Stimulated activated CD8-positive, alpha-beta memory T cell treated with anti-CD3 and anti-CD28 coated beads, Interleukin-12 subunit alpha, Interleukin-12 subunit beta, amount 100 ng/mL, for 4 hours (primary cell): ENCODE measurements around the gene CTAGE15.
"Not testable (repeated sequence)": the region's sequence is repeated elsewhere in the genome, so short reads cannot be mapped to it uniquely, and the experiment has no call there.

Experiments
- DNase-seq: peaks from one replicate; pipeline ENCODE4 v3.0.0-alpha.2; 2020; ENCODE audit warnings: low read depth

CTAGE15 gene, protein sequence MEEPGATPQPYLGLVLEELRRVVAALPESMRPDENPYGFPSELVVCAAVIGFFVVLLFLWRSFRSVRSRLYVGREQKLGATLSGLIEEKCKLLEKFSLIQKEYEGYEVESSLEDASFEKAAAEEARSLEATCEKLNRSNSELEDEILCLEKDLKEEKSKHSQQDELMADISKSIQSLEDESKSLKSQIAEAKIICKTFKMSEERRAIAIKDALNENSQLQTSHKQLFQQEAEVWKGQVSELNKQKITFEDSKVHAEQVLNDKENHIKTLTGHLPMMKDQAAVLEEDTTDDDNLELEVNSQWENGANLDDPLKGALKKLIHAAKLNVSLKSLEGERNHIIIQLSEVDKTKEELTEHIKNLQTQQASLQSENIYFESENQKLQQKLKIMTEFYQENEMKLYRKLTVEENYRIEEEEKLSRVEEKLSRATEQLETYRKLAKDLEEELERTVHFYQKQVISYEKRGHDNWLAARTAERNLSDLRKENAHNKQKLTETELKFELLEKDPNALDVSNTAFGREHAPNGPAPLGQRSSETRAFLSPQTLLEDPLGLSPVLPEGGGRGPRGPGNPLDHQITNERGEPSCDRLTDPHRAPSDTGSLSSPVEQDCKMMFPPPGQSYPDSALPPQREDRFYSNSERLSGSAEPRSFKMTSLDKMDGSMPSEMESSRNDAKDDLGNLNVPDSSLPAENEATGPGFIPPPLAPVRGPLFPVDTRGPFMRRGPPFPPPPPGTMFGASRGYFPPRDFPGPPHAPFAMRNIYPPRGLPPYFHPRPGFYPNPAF

DNA sequence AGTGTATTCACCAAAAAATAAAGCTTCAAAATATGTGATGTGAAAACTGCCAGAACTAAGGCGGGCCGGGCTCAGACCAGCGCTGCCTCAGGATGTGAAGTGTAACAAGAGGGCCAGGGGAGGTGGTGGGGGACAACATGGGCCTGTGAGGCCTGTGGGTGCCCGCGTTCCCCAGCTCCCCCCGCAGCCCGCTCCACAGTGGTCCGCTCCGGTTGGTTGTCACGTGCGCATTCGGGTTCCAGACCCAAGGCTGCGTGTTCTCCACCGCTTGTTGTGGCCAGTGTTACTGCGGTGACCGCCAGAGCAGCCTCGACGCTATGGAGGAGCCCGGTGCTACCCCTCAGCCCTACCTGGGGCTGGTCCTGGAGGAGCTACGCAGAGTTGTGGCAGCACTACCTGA lies at the start of gene CTAGE15:
Gene CTAGE15, plus strand, starts transcription at position 301 of the 400 bp plus-strand sequence. Its CDS starts 17 bp downstream, at position 318.
- DNase-seq: not testable (repeated sequence)

DNA sequence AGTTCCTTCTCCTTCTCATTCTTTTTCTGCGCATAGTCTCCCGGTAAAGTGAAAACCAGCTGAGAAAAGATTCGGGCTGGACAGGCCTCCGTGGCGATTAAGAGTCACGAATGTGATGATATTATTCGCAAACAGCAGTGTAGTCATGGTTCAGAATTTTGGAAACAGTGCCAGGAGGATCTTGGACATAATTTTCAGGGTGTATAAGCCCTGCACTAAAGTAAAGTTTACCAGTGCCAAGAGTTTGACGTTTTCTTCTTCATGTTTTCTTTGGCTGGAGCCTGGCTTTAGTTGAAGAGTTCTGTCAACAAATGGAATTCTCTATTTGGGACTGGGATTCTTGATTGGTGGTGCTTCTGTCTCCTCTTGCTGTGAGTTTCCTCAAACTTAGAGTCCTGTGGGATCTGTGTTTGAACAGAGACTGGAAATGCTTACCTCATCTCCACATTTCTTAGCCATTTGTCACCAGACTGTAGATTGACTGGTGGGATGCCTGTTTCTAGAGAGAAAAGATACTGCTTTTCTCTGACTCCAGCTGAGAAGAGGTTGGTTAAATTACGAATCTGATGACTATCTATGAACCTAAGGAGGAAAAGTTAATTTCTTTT lies 49.2 kb upstream of the CTAGE15 start:
- not testable (repeated sequence) for DNase-seq

DNA sequence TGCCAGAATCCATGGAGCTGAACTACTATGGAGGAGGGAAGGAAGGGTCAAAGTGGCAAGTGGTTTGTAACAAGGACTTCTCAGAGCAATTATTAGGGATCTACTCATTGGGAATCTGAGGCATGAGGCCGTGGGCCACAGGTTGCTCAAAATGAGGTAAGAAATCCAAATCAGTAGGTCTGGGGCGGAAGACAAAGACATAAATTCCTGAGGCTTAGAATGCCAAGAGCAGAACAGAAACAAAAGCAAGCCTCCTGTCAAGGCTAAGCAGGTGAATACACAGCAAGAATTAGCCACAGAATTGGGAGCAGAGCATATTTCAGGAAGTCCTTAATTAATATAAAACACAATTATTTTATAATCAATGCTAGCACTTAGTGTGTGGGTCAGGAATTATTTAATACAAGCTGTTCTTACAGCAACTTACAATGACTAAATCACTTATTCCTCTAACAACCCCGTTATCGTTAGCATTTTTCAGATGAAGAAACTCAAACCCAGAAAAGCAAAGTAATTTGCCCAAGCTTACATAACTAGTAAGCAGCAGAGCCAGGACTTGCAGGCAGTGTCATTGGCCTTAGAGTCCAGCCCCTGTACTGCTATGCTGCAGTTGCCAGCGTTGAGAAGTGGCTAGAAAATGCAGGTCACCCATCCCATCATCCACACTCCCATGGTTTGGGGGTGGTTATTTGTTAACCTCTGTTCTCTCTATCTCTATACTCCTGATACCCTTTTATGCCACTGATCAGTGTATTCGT lies 40.3 kb upstream of the CTAGE15 start:
- DNase-seq: not testable (repeated sequence)

DNA sequence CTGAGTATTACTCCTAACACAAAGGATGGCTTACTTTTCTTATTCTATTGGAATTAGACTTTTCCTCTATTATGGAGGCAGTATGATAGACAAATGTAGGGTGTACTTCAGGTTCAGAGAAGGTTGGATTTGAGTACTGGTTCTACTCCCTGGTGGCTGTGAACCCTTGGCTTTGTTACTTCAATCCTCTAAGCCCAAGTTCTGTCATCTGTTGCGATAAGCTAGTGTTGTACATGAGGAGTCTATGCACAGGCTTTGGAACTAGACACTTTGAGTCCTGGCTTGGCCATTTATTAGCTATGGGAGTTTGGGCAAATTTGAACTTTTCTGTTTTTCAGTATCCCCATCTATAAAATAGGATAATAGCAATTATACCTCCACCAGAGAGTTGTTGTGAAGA lies 39.7 kb upstream of the CTAGE15 start:
- DNase-seq: not testable (repeated sequence)

DNA sequence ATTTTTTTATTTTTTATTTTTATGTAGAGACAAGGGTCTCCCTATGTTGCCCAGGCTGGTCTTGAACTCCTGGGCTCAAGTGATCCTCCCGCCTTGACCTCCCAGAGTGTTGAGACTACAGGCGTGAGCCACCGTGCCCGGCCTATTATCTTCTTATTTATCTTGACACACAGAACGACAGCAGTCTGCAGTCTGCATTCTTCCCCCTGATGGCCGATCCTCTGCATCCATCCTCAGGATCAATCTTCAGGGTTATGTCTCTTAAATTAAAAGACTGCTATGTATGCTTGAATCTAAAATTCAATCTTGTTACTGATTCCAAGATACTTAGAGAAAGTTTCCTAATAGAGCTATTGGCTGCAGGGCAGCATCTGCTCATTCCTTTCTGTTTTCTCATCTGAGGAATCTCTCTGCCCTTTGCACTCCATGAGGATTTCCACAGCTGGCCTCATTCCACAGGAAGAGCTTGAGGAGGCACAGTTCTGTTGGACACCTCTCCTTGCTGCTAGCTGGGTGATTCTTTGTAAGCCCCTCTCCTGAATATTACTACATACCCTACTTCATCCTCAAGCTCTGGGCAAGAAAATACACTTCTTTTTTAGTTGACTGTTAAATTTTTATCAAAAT lies 38.3 kb upstream of the CTAGE15 start:
- DNase-seq: not testable (repeated sequence)

DNA sequence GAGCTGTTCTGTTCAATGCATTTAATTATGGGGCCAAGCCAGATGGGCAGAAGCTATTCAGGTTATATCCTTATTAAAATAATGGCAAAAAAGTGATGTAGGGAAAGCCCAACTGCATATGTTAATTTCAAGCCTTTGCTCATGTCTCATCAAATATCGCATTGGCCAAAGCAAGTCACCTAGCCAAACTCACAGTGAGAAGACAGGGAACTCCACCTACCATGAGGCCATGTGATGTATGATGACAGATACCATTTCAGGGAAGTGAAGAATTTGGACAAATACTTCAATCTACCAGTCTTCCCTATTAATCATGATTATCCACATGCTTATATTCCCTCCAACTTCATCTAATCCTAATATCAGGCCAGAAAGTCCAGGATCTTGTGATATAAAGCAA lies 35.2 kb upstream of the CTAGE15 start:
- DNase-seq: not testable (repeated sequence)

DNA sequence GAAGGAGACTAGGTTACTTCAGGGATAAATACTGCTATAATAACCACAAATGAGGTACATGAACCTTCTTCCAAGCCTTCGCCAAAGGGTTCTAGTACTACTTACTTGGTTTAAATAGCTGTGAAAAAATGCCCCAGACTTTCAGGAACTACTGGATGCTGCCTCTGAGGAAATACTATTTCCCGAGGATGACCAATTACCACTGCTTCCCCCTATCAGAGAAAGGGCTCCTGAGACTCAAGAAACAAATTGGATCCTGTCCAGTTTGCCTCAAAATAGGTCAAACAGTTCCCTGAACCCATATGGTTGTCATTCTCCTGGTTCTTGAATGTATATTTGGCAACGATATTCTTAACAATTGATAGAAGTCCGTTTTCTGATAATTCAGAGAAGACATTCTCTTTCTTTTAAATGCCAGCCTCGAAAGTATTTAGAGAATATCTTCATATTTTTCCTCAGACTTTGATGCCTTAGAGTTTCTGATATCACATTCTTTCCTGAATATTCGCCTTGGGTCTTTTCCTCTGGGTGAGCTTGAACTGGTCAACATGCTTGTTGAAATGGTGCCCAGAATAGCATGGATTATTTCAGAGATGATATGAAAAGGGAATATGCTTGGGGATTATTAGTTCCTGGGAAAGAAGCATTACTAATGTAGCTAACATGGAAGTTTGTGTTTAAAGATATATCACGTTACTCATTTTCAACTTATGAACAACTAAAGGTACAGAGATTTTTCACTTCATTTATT lies 28.1 kb upstream of the CTAGE15 start:
- DNase-seq: not testable (repeated sequence)

DNA sequence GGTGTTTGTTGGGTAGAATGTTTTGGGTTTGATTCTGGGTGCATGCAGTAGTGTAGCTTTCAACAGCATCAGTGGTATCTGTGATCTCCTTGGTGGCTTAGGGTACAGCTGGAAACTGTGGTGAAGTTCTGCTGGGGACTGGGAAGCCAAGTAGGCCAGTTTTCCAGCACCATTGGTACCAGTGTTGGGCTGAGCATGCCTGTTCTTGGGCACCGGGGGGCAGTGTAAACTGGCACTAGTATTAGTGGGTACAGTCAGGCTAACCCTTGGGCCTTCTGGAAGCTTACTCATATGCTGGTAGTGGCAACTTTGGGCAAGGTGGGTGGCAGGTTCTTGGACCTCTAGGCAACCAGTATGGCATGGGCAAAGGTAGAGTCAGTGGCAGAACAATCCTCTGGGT lies 15.6 kb upstream of the CTAGE15 start:
- DNase-seq: not testable (repeated sequence)

DNA sequence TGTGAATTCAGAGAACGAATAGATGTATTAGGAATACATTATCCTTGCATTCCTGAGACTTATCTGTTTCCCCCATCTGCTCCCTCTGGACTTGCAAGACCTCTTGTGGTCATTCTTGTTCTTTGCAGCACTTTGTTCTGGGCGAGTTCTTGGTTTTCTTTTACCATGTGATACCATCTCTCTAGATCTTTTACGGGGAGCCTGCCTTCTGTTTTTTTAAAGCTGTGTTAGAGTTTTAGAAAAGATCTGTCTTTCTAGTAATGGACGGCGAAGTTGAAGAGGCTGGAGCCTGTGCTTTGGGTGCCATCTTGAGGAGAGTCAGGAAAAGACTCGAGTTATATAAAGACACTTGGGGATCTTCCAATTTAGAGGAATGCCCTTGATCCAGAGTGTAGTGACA lies 8.3 kb upstream of the CTAGE15 start:
- DNase-seq: not testable (repeated sequence)

DNA sequence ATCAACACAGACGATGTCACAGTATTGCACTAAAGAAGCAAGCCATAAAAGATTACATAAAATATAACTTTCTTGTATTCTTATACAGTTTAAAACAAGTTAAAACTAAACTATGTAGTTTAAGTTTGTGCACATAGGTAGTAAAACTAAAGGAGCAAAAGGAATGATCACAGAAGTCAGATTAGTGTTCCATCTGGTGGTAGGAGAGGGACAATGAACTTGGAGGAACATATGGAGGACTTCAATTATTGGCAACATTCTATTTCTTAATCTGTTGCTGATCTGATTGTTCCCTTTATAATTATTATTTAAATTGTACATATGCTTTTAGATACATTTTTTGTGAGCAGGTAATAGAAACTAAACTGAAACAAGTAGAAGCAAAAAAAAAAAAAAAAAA lies 5.6 kb upstream of the CTAGE15 start:
- DNase-seq: not testable (repeated sequence)

DNA sequence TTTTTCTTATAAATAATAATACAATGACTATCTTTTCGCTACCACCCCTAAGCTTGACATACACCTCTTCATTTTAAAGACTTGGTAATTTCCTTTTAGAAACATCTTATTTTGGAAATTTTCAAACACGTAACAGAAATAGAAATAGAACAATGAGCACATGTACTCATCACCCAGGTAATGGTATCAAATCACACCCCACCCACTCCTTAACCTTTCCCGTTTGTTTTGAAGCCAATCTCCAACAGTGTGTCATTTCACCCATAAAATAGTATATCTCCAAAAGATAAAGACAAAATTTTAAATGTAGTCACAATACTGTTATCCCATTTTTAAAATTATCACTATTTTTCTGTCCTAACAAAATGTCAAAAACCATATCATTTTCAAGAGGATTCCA lies 16.6 kb downstream of the CTAGE15 start:
- not testable (repeated sequence) for DNase-seq

DNA sequence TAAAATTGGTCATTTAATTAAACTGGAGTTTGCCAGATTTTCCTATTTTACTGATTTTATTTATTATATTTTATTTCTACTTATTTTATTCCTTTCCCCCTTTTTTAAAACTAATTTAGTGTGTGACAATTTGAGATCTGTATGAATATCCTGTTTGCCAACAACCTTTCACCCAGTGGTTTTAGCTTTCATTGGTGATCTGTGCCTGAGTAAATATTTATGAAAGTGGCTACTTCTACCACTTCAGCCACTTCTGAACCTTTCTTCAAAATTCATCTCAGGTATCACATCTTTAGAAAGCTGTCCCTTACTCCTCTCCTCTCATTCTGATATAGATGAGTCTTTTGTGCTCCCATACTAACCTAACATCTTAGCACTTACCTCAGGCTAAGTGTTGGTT lies 18.3 kb downstream of the CTAGE15 start:
- DNase-seq: not testable (repeated sequence)

DNA sequence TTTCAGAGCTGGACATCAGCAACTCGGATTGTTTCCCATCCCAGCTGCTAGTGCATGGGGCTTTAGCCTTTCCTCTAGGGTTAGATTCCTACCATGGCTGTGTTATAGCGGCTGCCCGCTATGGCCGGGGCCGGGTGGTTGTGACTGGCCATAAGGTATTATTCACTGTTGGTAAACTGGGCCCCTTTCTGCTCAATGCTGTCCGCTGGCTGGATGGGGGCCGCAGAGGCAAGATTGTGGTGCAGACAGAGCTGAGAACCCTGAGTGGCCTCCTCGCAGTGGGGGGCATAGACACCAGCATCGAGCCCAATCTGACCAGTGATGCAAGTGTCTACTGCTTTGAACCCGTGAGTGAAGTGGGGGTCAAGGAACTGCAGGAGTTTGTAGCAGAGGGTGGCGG lies 26.5 kb downstream of the CTAGE15 start:
- peak; percentile 0 for DNase-seq

DNA sequence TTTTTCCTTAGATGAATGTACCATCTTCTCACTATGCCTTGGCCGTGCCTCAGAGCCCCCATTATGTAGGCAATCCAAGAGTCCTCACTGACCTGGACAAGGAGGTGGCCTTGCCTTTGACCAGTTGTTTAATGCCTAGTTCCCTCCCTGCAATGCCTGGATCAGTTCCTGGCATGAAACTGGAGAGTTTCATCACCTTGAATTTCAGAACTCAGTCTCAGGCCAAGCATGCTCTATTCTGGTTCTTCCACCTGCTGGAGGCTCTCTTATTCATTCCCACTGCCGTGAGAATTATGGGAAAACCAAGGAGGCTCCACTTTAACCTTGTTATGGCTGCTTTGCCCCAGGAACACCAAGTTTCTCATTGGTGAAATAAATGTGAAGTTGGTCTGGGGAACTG lies 31.9 kb downstream of the CTAGE15 start:
- DNase-seq: not testable (repeated sequence)

DNA sequence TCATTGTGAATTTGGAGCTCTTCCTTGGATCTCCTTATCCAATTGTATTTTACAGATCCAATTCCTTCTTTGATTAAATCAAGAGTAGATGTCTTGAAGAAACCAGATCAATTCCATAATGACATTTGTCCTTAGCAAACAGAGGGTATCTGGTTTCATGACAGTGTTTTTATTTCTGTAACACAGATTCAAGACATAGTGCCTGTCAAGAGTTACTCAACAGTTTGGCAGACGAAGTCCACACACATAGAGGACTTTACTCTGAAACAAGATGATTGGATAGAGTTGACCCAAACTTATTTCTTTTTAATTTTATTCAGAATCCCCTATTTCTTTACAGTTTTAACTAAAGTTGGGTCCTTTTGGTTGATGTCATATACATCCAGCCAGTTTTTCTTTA lies 34.5 kb downstream of the CTAGE15 start:
- DNase-seq: not testable (repeated sequence)

DNA sequence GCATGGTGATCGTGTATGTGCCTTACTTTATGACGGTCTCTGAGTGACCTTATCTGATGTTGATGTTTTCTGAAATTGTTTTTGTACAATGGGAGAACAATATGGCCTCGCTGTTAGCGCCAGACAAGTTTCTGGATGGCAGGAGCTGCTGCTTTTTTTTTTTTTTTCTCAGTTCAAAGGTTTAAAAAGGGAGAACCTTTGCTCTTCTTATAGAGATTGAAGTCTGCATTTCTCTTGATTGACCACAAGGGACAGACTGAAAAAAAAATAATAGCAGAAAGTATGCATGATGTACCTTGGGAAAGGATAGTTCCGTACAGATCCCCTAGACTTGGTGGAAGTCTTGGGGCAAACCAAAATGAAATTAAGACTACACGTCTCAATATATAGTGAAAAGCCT lies 43.9 kb downstream of the CTAGE15 start:
- not testable (repeated sequence) for DNase-seq

DNA sequence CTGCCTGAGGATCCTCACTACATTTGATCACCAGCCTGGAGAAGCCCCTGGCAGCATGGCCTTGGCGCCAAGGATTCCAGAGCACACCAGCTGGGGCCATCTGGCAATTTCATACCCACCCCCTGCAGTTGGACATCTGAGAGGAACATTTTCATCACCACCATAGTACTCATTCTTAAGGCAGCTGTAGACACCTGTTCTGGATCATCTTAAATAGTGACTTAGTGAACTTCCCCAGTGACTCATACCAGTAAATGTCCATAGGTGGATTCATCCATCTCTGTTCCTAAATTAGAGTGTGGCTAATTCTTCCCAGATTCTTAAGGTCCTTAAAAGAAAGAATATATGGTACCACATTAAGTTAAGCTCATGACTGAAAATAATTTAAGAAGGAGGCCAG lies 45.6 kb downstream of the CTAGE15 start:
- DNase-seq: not testable (repeated sequence)

DNA sequence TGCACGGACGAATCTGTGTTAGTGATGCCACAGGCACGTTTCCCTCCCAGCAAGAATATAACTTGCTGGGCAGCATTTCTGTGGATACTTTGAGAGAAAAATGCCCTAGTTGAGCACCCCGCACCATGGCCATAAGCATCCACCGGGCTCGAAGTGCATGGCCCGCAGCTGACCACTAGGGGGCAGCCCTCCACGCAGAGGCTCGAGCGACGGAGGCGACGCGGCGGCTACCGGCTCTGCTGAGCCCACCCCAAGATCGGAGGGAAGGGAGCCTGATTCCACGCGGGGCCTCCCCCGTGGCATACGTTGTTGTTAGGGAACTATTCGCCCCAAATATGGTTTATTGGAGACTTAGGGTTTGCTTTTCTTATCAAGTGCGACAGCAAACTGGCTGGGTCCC lies 48.5 kb downstream of the CTAGE15 start:
- DNase-seq: not testable (repeated sequence)

DNA sequence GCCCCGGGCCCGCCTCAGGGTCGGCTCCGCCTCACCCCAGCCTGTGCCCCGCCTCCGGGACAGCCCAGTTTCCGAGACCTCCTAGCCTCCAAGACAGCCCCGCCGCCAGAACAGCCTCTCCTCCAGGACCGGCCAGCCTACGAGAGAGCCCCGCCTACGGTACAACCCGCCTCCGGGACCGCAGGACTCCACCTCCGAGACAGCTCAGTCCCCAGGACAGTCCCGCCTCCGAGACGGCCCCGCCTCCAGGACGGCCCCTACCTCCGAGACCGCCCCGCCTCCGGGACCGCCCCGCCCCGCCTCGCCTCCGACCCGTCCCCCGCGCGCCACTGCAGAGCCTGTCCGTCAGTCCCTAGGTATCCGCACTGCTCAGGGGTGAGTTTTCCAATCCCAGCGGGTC lies 49.0 kb downstream of the CTAGE15 start, which contains the start of gene TCAF2:
Gene TCAF2, plus strand, starts transcription at position 329 of the 400 bp plus-strand sequence.
- peak; percentile 54 for DNase-seq

DNA sequence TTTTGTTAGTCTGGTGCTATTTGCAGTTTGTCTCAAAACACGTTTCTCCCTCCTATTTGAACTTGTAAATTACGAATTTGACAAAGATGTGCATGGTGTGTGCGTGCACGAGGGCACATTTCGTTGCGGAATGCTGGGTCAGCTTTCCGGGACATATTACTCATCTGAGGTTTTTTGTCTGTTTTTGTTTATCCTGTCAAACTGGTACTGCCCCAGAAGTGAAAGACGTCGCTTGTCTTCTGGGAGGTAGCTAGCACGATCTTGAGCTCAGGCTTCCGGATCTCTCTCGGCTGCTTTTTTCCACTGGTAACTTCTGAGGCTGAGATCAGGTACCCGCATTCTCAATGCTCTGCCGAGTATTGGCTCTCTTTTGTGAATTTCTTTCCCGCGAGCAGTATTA lies 49.6 kb downstream of the CTAGE15 start:
- not testable (repeated sequence) for DNase-seq

DNA sequence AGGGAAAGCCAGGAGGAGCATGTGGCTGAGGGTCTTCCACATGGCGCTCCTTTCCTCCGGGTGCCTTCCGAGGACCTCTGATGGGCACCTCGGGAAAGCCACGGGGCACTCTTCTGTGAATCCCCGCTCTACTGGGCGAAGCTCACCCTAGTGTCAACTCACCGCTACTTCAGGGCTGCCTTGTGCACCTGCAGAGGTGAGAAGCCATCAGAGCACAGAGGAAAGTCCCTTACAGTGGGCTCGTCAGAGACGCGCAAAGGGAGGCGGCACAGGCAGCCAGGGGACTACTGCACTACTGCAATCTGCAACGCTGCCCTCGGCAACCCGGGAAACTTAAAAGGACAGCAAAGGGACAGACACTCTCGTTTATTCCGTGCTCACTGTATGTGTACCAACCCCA lies 50.5 kb downstream of the CTAGE15 start:
- not testable (repeated sequence) for DNase-seq
